Esophagus muscularis mucosa (tissue), 3 donors: ENCODE data around the gene TMEM131L.

Source experiments
- POLR2A ChIP-seq: fragments of 450-650 bp; IDR thresholded peaks from one replicate; pipeline ENCODE4 v1.6.1; 2017; ENCODE audit warnings: antibody characterized with exemption, moderate library complexity, mild to moderate bottlenecking, low read depth
- TF ChIP-seq, protein P1 (sequence below), 3 experiments: fragments of 200-600 bp in 2 of 3; fragments of 450-650 bp in 1 of 3; sonication (generic) in 2 of 3; IDR thresholded peaks; one replicate each; pipeline ENCODE4 v1.5.1; 2017 to 2019; ENCODE audit warnings: antibody characterized with exemption in 3 of 3, mild to moderate bottlenecking in 2 of 3, moderate library complexity in 1 of 3

DNA sequence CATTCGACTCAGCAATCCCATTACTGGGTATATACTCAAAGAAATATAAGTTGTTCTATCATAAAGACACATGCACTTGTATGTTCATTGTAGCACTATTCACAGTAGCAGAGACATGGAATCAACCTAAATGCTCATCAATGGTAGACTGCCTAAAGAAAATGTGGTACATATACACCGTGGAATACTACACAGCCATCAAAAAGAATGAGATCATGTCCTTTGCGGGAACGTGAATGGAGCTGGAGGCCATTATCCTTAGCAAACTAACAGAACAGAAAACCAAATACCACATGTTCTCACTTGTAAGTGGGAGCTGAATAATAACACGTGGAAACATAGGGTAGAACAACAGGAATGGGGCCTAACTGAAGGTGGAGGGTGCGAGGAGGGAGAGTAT lies 44.9 kb downstream of the TMEM131L start:
- TF ChIP-seq, protein P1, sequence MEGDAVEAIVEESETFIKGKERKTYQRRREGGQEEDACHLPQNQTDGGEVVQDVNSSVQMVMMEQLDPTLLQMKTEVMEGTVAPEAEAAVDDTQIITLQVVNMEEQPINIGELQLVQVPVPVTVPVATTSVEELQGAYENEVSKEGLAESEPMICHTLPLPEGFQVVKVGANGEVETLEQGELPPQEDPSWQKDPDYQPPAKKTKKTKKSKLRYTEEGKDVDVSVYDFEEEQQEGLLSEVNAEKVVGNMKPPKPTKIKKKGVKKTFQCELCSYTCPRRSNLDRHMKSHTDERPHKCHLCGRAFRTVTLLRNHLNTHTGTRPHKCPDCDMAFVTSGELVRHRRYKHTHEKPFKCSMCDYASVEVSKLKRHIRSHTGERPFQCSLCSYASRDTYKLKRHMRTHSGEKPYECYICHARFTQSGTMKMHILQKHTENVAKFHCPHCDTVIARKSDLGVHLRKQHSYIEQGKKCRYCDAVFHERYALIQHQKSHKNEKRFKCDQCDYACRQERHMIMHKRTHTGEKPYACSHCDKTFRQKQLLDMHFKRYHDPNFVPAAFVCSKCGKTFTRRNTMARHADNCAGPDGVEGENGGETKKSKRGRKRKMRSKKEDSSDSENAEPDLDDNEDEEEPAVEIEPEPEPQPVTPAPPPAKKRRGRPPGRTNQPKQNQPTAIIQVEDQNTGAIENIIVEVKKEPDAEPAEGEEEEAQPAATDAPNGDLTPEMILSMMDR (IDR thresholded peaks at IDR 0.05): no peak
- TF ChIP-seq POLR2A: no peak
